ENCODE results near the gene BORCS6. TPM values are rescaled to one million over a fixed set of nuclear protein-coding genes. Genes with fewer than 3 reads are reported as not detected.

BORCS6 gene
- total and polyA plus RNA-seq, 3 experiments from 2014 or later = 8.1 to 30.0 (median 8.8) TPM

DNA sequence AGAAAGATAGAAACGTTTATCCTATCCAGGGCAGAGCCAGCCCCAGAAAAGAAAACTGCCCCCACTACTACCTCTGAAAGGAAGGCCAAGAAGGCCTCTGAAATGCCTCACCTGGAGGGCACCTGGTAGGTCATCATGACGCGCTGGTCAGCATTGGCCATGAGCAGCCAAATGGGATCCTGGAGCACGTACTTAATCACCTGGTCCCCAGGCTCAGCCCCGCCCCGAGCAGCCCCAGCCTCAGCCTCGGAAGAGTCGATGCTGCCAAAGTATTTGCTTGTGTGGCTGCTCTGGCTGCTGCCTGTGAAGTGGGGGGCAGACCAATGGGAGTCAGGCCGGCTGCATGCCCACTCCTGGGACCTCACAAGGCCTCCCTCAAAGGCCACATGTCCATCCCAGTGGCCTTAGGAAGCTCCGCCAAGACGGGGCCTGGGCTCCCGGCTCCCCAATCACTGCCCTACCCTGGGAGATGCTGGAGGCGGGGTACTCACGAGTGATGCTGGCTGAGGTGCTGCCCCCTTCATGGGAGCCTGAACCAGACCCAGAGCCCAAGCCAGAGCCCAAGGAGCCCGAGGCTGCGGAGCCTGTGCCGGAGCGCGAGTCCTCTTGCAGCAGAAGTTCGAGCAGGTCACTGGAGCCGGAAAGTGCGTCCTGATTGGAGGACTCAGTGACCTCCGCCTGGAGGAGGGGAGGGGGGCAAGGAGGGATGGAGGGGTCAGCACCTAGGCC lies 47.7 kb downstream of the BORCS6 start:
- H3K36me3 Mint-ChIP-seq = peaks cover 0 to 71% (median 12%) of the 10 kb centered on the region in 3 donors
- Histone ChIP-seq H3K27me3 (ENCODE audit: insufficient read depth, low read length, poor library complexity, severe bottlenecking) (no peaks in the 10 kb centered on the region), H3K27ac (ENCODE audit: low read depth, low read length) (no peak overlapping the region), H3K4me3 (ENCODE audit: low read length) (no peak overlapping the region), H3K36me3 (ENCODE audit: insufficient read depth, low read length) (peaks cover 51% of the 10 kb centered on the region), H3K4me1 (ENCODE audit: insufficient read depth, low read length) (peaks cover 22% of the 10 kb centered on the region), H3K9me3 (ENCODE audit: low read length) (no peaks in the 10 kb centered on the region)
- H3K9me3 Mint-ChIP-seq = peaks cover 0 to 2% (median 0%) of the 10 kb centered on the region in 5 donors
- H3K4me1 Mint-ChIP-seq = peaks cover 0 to 4% (median 0%) of the 10 kb centered on the region in 3 donors
- peak overlapping the region in 1 of 7 donors; percentile 58 for H3K4me3 Mint-ChIP-seq
- peaks cover 0 to 8% of the 10 kb centered on the region in 2 donors for H3K27me3 Mint-ChIP-seq
- peak overlapping the region in 3 of 8 donors; percentile 43 to 77 (median 56) for H3K27ac Mint-ChIP-seq
- ChIA-PET POLR2A (interaction anchor here (0.6 kb wide), 1 partner anchor 206 kb away, joined by 7 read pairs; no protein-coding TSS in a partner anchor), CTCF (interaction anchor here (5.2 to 8.2 kb wide), 2 partner anchors 11 to 23 kb away, joined by 52 to 108 read pairs; partner anchors contain the start of genes ALOXE3 and PER1)
- peak in 2 of 5 donors; percentile 5 to 50 for DNase-seq

GRCh38 chr17:8141741-8142140 lies 48.2 kb downstream of the BORCS6 start:
- POLR2A ChIA-PET = interaction anchor here (0.9 kb wide), 1 partner anchor 44 kb away, joined by 3 read pairs; no protein-coding TSS in a partner anchor

DNA sequence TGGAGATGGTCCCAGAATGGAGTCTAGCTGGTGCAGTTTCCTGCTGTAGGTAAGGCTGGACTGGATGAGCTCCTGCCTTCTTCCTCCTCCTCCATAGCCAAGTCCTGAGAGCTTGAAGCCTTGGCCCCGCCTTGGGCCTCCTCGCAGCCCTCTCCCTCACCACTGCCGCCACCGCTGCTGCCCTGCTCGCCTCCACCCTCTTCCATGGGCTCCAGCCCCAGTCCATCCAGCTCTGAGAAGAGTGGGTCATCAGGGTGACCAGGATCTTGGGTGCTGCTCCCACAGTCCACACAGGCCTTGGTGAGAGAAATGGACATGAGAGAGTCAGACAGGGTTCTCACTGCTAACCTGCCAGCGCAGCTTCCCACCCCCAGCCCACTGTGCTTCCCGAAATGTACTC lies 48.9 kb downstream of the BORCS6 start:
- Histone ChIP-seq H3K36me3 (ENCODE audit: insufficient read depth, low read length) (peaks cover 38% of the 10 kb centered on the region), H3K4me1 (ENCODE audit: insufficient read depth, low read length) (peaks cover 22% of the 10 kb centered on the region), H3K9me3 (ENCODE audit: low read length) (no peaks in the 10 kb centered on the region), H3K4me3 (ENCODE audit: low read length) (no peak overlapping the region), H3K27ac (ENCODE audit: low read depth, low read length) (no peak overlapping the region), H3K27me3 (ENCODE audit: insufficient read depth, low read length, poor library complexity, severe bottlenecking) (no peaks in the 10 kb centered on the region)
- Mint-ChIP-seq H3K9me3 (peaks cover 0 to 2% (median 0%) of the 10 kb centered on the region in 5 donors), H3K4me3 (peak overlapping the region in 2 of 7 donors; percentile 31 to 58), H3K4me1 (peaks cover 0 to 2% (median 0%) of the 10 kb centered on the region in 3 donors), H3K27ac (peak overlapping the region in 4 of 8 donors; percentile 17 to 43 (median 23)), H3K27me3 (peaks cover 0 to 10% of the 10 kb centered on the region in 2 donors), H3K36me3 (peaks cover 0 to 58% (median 6%) of the 10 kb centered on the region in 3 donors)
- POLR2A ChIA-PET = interaction anchor here (0.9 to 2.7 kb wide), 4 partner anchors 9 to 45 kb away, joined by 3 to 16 read pairs (median 4); partner anchors contain the start of gene HES7
- DNase-seq = peak in 1 of 5 donors; percentile 20
- CTCF ChIA-PET = interaction anchor here (0.8 to 8.2 kb wide), 6 partner anchors 12 to 154 kb away, joined by 3 to 108 read pairs (median 12); partner anchors contain the start of genes ALOXE3, PER1 and SLC25A35

More at GRCh38 chr17:8141741-8142140, 48.2 kb downstream of the BORCS6 start:
- H3K27ac ChIP-seq (ENCODE audit: low read depth, low read length) = no peak overlapping the region
- no peaks in the 10 kb centered on the region for H3K9me3 ChIP-seq (ENCODE audit: low read length)
- Mint-ChIP-seq H3K27me3 (peaks cover 0 to 9% of the 10 kb centered on the region in 2 donors), H3K9me3 (peaks cover 0 to 2% (median 0%) of the 10 kb centered on the region in 5 donors), H3K27ac (peak overlapping the region in 4 of 8 donors; percentile 17 to 43 (median 26)), H3K4me1 (peaks cover 0 to under 1% (median under 1%) of the 10 kb centered on the region in 3 donors), H3K36me3 (peaks cover 0 to 65% (median 9%) of the 10 kb centered on the region in 3 donors), H3K4me3 (peak overlapping the region in 2 of 7 donors; percentile 58 to 73)
- no peaks in the 10 kb centered on the region for H3K27me3 ChIP-seq (ENCODE audit: insufficient read depth, low read length, poor library complexity, severe bottlenecking)
- CTCF ChIA-PET = interaction anchor here (0.8 to 8.2 kb wide), 5 partner anchors 11 to 153 kb away, joined by 3 to 108 read pairs (median 19); partner anchors contain the start of genes ALOXE3, PER1 and SLC25A35
- H3K36me3 ChIP-seq (ENCODE audit: insufficient read depth, low read length) = peaks cover 45% of the 10 kb centered on the region
- H3K4me3 ChIP-seq (ENCODE audit: low read length) = no peak overlapping the region
- H3K4me1 ChIP-seq (ENCODE audit: insufficient read depth, low read length) = peaks cover 22% of the 10 kb centered on the region
- DNase-seq = peak in 2 of 5 donors; percentile 13 to 43

DNA sequence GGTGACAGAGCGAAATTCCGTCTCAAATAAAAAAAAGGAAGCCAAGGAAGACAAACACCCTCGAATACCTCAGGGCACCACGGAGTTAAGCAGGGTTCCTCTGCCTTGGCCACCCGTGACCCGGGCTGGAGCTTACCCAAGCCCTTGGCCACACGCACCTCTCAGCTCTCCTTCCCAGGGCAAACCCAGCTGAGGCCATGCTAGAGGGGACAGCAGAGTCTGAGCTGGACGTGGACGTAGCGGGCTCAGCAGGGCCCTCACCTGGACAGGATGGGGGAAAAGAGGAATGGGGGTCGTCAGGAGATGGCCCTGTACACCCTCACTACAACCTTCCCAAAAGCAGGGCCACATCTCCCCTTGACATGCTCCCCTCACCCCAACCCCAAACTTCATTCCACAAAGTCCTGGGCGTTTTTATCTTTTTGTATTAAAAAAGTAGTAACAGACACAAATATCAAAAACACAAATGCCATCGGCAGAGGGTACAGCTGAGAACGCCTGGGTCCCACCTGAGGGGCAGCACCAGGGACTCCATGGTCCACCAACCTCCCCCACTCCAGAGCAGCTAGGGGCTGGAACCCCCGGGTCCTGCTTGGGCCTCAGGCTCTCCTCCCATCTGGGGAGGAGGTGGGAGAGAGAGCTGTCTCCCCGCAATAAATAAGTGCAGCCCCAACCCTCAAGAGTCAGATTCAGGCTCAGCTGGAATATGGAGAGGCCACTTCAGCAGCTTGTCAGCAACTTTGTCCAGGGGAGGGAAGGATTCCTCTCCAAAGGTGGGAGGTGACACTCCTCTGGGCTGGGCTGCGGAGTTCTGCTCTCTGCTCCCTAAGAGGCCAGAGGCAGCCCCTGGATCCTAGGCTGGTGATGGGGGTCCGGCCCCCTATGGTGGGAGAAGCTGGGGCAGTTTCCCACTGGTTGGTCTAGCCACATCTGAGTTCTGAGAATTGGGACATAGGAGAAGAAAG lies 49.6 kb downstream of the BORCS6 start:
- peaks cover 22% of the 10 kb centered on the region for H3K4me1 ChIP-seq (ENCODE audit: insufficient read depth, low read length)
- DNase-seq = peak in 2 of 5 donors; percentile 24 to 50
- Mint-ChIP-seq H3K4me1 (peaks cover 0 to 2% (median 0%) of the 10 kb centered on the region in 3 donors), H3K4me3 (peak overlapping the region in 1 of 7 donors; percentile 65), H3K27ac (peak overlapping the region in 2 of 8 donors; percentile 6 to 50), H3K27me3 (peaks cover 0 to 9% of the 10 kb centered on the region in 2 donors), H3K9me3 (peaks cover 0 to 2% (median 0%) of the 10 kb centered on the region in 5 donors), H3K36me3 (peaks cover 0 to 51% (median 6%) of the 10 kb centered on the region in 3 donors)
- peaks cover 32% of the 10 kb centered on the region for H3K36me3 ChIP-seq (ENCODE audit: insufficient read depth, low read length)
- no peak overlapping the region for H3K4me3 ChIP-seq (ENCODE audit: low read length)
- H3K9me3 ChIP-seq (ENCODE audit: low read length) = no peaks in the 10 kb centered on the region
- no peaks in the 10 kb centered on the region for H3K27me3 ChIP-seq (ENCODE audit: insufficient read depth, low read length, poor library complexity, severe bottlenecking)
- POLR2A ChIA-PET = interaction anchor here (0.6 to 3.3 kb wide), 7 partner anchors 10 to 82 kb away, joined by 3 to 22 read pairs (median 5); partner anchors contain the start of gene HES7
- CTCF ChIA-PET = interaction anchor here (0.8 to 8.2 kb wide), 10 partner anchors 12 to 155 kb away, joined by 3 to 108 read pairs (median 4); partner anchors contain the start of genes ALOXE3, PER1 and SLC25A35
- no peak overlapping the region for H3K27ac ChIP-seq (ENCODE audit: low read depth, low read length)

DNA sequence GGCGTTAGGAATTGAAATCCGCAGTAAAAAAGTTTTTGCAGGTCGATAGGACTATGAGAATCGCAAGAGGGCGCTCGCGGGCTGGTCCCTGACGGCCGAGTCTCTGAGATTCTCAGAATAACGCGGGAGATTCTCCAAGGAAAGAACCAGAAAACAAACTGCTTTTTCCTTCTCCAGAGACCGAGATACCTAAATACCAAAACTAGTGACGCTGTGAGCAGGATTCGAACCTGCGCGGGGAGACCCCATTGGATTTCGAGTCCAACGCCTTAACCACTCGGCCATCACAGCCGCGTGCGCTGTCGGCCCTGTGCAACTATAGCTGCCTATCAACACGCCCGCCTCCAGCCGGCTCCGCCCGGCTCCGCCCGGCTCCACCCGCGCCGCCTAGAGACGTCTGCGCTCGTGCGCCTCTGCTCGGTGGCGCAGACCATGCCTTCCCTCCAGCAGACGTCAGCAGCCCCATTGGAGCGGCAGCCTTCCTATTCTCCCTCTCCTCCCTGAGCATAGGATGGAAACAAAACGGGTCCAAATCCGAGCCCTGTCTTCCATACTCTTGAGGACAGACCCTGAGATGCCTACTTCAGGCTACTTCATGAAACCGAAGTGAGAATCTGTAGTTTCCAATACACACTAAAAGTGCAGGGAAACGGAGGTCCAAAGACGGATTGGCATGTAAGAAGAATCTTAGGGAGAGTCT lies 51.2 kb downstream of the BORCS6 start:
- peak; percentile 92 to 97 (median 95) for DNase-seq
- ChIA-PET POLR2A (interaction anchor here (1.1 to 3.3 kb wide), 17 partner anchors 11 to 157 kb away, joined by 4 to 31 read pairs (median 7); partner anchors contain the start of genes BORCS6, CTC1, HES7 and PER1), CTCF (interaction anchor here (0.7 to 8.2 kb wide), 26 partner anchors 10 to 163 kb away, joined by 3 to 108 read pairs (median 4); partner anchors contain the start of genes ALOXE3, HES7, PER1 and PFAS)
- Histone ChIP-seq H3K4me3 (ENCODE audit: low read length) (peak overlapping the region; percentile 97), H3K36me3 (ENCODE audit: insufficient read depth, low read length) (peaks cover 25% of the 10 kb centered on the region), H3K4me1 (ENCODE audit: insufficient read depth, low read length) (peaks cover 22% of the 10 kb centered on the region), H3K27me3 (ENCODE audit: insufficient read depth, low read length, poor library complexity, severe bottlenecking) (no peaks in the 10 kb centered on the region), H3K27ac (ENCODE audit: low read depth, low read length) (peak overlapping the region; percentile 94), H3K9me3 (ENCODE audit: low read length) (no peaks in the 10 kb centered on the region)
- H3K27ac Mint-ChIP-seq = no peak overlapping the region
- peaks cover 0 to 2% (median 0%) of the 10 kb centered on the region in 3 donors for H3K4me1 Mint-ChIP-seq
- peaks cover 0 to 36% (median 3%) of the 10 kb centered on the region in 3 donors for H3K36me3 Mint-ChIP-seq
- H3K27me3 Mint-ChIP-seq = peaks cover 0 to 5% of the 10 kb centered on the region in 2 donors
- peaks cover 0 to 2% (median 0%) of the 10 kb centered on the region in 5 donors for H3K9me3 Mint-ChIP-seq
- H3K4me3 Mint-ChIP-seq = no peak overlapping the region

DNA sequence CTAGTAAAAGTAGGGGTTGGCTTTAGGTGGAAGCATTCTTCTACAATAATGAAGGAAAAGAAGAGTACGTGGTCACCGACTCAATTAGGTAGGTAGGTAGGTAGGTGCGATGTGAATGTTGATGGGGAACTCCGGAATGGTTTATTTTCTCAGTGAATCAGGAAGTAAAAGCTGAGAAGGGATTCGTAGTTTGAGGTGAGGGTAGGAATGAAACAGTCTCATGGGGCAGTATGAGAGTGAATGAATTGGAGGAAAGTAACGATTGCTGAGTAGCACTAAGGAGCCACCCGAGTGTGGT lies 51.7 kb downstream of the BORCS6 start:
- Mint-ChIP-seq H3K4me1 (peaks cover 0 to 2% (median 0%) of the 10 kb centered on the region in 3 donors), H3K9me3 (peaks cover 0 to 2% (median 0%) of the 10 kb centered on the region in 5 donors), H3K27me3 (peaks cover 0 to 5% of the 10 kb centered on the region in 2 donors), H3K36me3 (peaks cover 0 to 31% (median 0%) of the 10 kb centered on the region in 3 donors), H3K27ac (no peak overlapping the region), H3K4me3 (no peak overlapping the region)
- peak overlapping the region; percentile 94 for H3K27ac ChIP-seq (ENCODE audit: low read depth, low read length)
- H3K4me1 ChIP-seq (ENCODE audit: insufficient read depth, low read length) = peaks cover 22% of the 10 kb centered on the region
- ChIA-PET POLR2A (interaction anchor here (0.8 to 3.3 kb wide), 19 partner anchors 11 to 157 kb away, joined by 3 to 31 read pairs (median 6); partner anchors contain the start of genes BORCS6, CTC1, HES7 and PER1), CTCF (interaction anchor here (0.6 to 8.2 kb wide), 22 partner anchors 10 to 163 kb away, joined by 3 to 108 read pairs (median 6); partner anchors contain the start of genes ALOXE3, HES7, PER1 and PFAS)
- no peaks in the 10 kb centered on the region for H3K9me3 ChIP-seq (ENCODE audit: low read length)
- no peak for DNase-seq
- H3K36me3 ChIP-seq (ENCODE audit: insufficient read depth, low read length) = peaks cover 24% of the 10 kb centered on the region
- peak overlapping the region; percentile 97 for H3K4me3 ChIP-seq (ENCODE audit: low read length)
- no peaks in the 10 kb centered on the region for H3K27me3 ChIP-seq (ENCODE audit: insufficient read depth, low read length, poor library complexity, severe bottlenecking)

All from CD8-positive, alpha-beta memory T cell (primary cell).